SK-N-SH (cell line): ENCODE results near the gene CPNE2. TPM values are rescaled to one million over a fixed set of nuclear protein-coding genes. Genes with fewer than 3 reads are reported as not detected.

Source experiments
- CTCF ChIA-PET: fragments of 300-600, 350-600 bp; formaldehyde crosslinking; extraction: SDS; loops from one replicate; lab custom pipeline; 2021; lab: Yijun Ruan, JAX
- POLR2A ChIA-PET: fragments of 350-600 bp; sonication (Branson Sonifier 250); formaldehyde crosslinking; extraction: SDS; loops from one replicate; lab custom pipeline; 2020; ENCODE audit warnings: antibody characterized with exemption, inconsistent platforms; lab: Yijun Ruan, JAX
- DNase-seq: peaks from one replicate; pipeline ENCODE4 v3.0.0; 2012
- H2AFZ ChIP-seq: fragments of 200-600 bp; sonication (generic); 2 replicates; pipeline ENCODE4 v1.8.1; 2016; ENCODE audit warnings: antibody characterized with exemption, mild to moderate bottlenecking, low read depth
- H3F3A ChIP-seq: fragments of 200-600 bp; sonication (generic); replicated peaks from 2 replicates; pipeline ENCODE3; 2016; ENCODE audit warnings: antibody characterized with exemption, mild to moderate bottlenecking; ENCODE audit not compliant: insufficient read depth
- H3K27ac ChIP-seq, 2 experiments: fragments of 200-500 bp in 1 of 2; fragments of 200-600 bp in 1 of 2; sonication (Bioruptor generic) in 1 of 2; sonication (generic), shearing (Covaris generic) in 1 of 2; 2 replicates each; pipeline versions ENCODE4 v1.5.1 to v1.6.1; 2014 to 2016; ENCODE audit warnings: low read depth in 2 of 2, inconsistent platforms in 1 of 2, low read length in 1 of 2, mild to moderate bottlenecking in 1 of 2, mixed read lengths in 1 of 2
- H3K27me3 ChIP-seq: fragments of 200-600 bp; sonication (generic), shearing (Covaris generic); 2 replicates; pipeline ENCODE4 v1.6.1; 2016; ENCODE audit warnings: mixed run types; ENCODE audit not compliant: insufficient read depth
- H3K36me3 ChIP-seq, 2 experiments: fragments of 200-500 bp in 1 of 2; fragments of 200-600 bp in 1 of 2; sonication (Bioruptor generic) in 1 of 2; sonication (generic) in 1 of 2; replicated peaks in 1 of 2; 2 replicates each; pipeline versions ENCODE3 to v1.5.1; 2014 to 2016; ENCODE audit warnings: low read length in 1 of 2, mild to moderate bottlenecking in 1 of 2; ENCODE audit not compliant: insufficient read depth in 2 of 2, control insufficient read depth in 1 of 2
- H3K4me1 ChIP-seq, 2 experiments: fragments of 200-500 bp in 1 of 2; fragments of 200-600 bp in 1 of 2; sonication (Bioruptor generic) in 1 of 2; sonication (generic), shearing (Covaris generic) in 1 of 2; 2 replicates each; pipeline versions ENCODE4 v1.5.1 to v1.6.1; 2014 to 2016; ENCODE audit warnings: low read depth in 1 of 2, low read length in 1 of 2, mixed run types in 1 of 2; ENCODE audit not compliant: insufficient read depth in 2 of 2, control insufficient read depth in 1 of 2
- H3K4me2 ChIP-seq: fragments of 200-600 bp; sonication (generic), shearing (Covaris generic); 2 replicates; pipeline ENCODE4 v1.6.1; 2017; ENCODE audit warnings: mixed run types
- H3K4me3 ChIP-seq, 2 experiments: fragments of 200-500 bp in 1 of 2; fragments of 200-600 bp in 1 of 2; sonication (Bioruptor generic) in 1 of 2; sonication (generic), shearing (Covaris generic) in 1 of 2; 2 replicates each; pipeline versions ENCODE4 v1.5.1 to v1.8.1; 2014 to 2016; ENCODE audit warnings: low read depth in 2 of 2, inconsistent platforms in 1 of 2, low read length in 1 of 2, mild to moderate bottlenecking in 1 of 2, mixed read lengths in 1 of 2, moderate library complexity in 1 of 2
- H3K79me2 ChIP-seq: fragments of 200-600 bp; sonication (generic); 2 replicates; pipeline ENCODE4 v1.8.1; 2017; ENCODE audit warnings: mild to moderate bottlenecking; ENCODE audit not compliant: insufficient read depth
- H3K9ac ChIP-seq: fragments of 200-600 bp; sonication (generic); 2 replicates; pipeline ENCODE4 v1.6.1; 2017; ENCODE audit warnings: mixed run types
- H3K9me2 ChIP-seq: fragments of 200-600 bp; sonication (generic); 2 replicates; pipeline ENCODE4 v1.6.1; 2017; ENCODE audit warnings: mixed run types
- H3K9me3 ChIP-seq: fragments of 200-600 bp; sonication (generic); 2 replicates; pipeline ENCODE4 v1.6.1; 2017; ENCODE audit warnings: mixed run types, mild to moderate bottlenecking, moderate library complexity
- H4K20me1 ChIP-seq: fragments of 200-600 bp; sonication (generic); 2 replicates; pipeline ENCODE4 v1.6.1; 2017; ENCODE audit warnings: mild to moderate bottlenecking, mixed run types; ENCODE audit not compliant: insufficient read depth
- FOXM1 ChIP-seq: IDR thresholded peaks from 2 replicates; pipeline ENCODE4 v1.4.0; 2012; ENCODE audit warnings: low read depth, mild to moderate bottlenecking
- JUND ChIP-seq: IDR thresholded peaks from 2 replicates; pipeline ENCODE4 v1.4.0; 2012
- PBX3 ChIP-seq: IDR thresholded peaks from 2 replicates; pipeline ENCODE4; 2012
- RAD21 ChIP-seq: IDR thresholded peaks from 2 replicates; pipeline ENCODE4 v1.6.1; 2012; ENCODE audit warnings: mild to moderate bottlenecking, low read length
- RCOR1 ChIP-seq: fragments of 150-350 bp; IDR thresholded peaks from 2 replicates; pipeline ENCODE4 v1.6.1; 2017; ENCODE audit warnings: antibody characterized with exemption, low read length
- WGBS: methylation state at CpG from one replicate; pipeline ENCODE4 v1.1.6; 2017; ENCODE audit warnings: low lambda C conversion rate; 5-methylcytosine and 5-hydroxymethylcytosine counted together
- polyA plus RNA-seq, 3 experiments: library from polyadenylated mRNA; depleted of rRNA; stranded (reverse); fragments of >200 nt; gene quantifications; 2 replicates each; pipeline ENCODE4 v1.2.3, GENCODE V29; 2012
- TF ChIP-seq, protein P1 (sequence below): IDR thresholded peaks from 2 replicates; pipeline ENCODE4 v1.4.0; 2012; ENCODE audit warnings: low read depth, borderline replicate concordance
- TF ChIP-seq, protein P2 (sequence below): IDR thresholded peaks from 2 replicates; pipeline ENCODE4 v1.6.1; 2012; ENCODE audit warnings: mild to moderate bottlenecking, low read depth, low read length, moderate library complexity

Gene CPNE2
- polyA plus RNA-seq, 1 of the 3 experiments (the other 2 are of a cell fraction), result 73.0 TPM

DNA sequence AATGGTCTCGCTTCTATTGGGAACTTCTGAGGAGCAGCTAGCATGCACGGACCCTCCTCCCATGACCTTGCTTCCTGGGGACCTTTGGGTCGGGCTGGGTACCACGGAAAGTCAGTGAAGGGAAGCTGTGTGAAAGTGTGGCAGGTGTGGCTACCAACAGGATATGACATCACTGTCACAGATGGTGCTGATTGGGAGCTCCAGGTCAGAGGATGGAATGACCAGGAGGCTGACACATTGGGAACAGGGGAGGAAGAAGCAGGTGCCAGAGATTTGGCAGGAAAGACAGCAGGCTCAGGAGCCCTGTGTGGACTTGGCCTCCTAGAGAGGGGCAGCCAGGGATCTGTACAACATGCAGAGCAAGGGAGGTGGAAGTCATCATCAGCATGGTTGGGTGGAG lies 34.0 kb downstream of the CPNE2 start (continued):
- TF ChIP-seq, protein P1, sequence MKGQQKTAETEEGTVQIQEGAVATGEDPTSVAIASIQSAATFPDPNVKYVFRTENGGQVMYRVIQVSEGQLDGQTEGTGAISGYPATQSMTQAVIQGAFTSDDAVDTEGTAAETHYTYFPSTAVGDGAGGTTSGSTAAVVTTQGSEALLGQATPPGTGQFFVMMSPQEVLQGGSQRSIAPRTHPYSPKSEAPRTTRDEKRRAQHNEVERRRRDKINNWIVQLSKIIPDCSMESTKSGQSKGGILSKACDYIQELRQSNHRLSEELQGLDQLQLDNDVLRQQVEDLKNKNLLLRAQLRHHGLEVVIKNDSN, result no peak
- TF ChIP-seq JUND, result no peak
- TF ChIP-seq, all 33 proteins: peak for 0

- Histone ChIP-seq H3K79me2 (no peaks in the 10 kb centered on the region), H3K9me2 (no peaks in the 10 kb centered on the region), H3F3A (no peaks in the 10 kb centered on the region), H3K27ac (no peak overlapping the region), H4K20me1 (no peaks in the 10 kb centered on the region), H3K9me3 (no peaks in the 10 kb centered on the region), H3K4me3 (no peak overlapping the region), H3K9ac (no peak overlapping the region), H3K36me3 (peaks cover 0 to 3% of the 10 kb centered on the region in 2 experiments), H2AFZ (no peak overlapping the region), H3K4me1 (peaks cover 0 to 4% of the 10 kb centered on the region in 2 experiments; a peak in 1 of 4 replicates), H3K27me3 (no peaks in the 10 kb centered on the region), H3K4me2 (no peak overlapping the region)
- CTCF ChIA-PET, result interaction anchor here (1.3 to 1.6 kb wide), 3 partner anchors 30 to 35 kb away, joined by 3 to 4 read pairs (median 3); partner anchors contain the start of gene CPNE2
- WGBS, result 94% methylated on average over 5 of the region's 5 CpGs
- POLR2A ChIA-PET, result no interaction called here
- TF ChIP-seq JUND, result no peak
- no peak for DNase-seq
Observed at GRCh38 chr16:57127037-57127763, 34.8 kb downstream of the CPNE2 start.

- H4K20me1 ChIP-seq, result no peaks in the 10 kb centered on the region
- H3K9me2 ChIP-seq, result no peaks in the 10 kb centered on the region
- no peak overlapping the region for H3K9ac ChIP-seq
- WGBS, result 91% methylated on average over 7 of the region's 7 CpGs
- no peak overlapping the region for H3K27ac ChIP-seq
- TF ChIP-seq, protein P2, sequence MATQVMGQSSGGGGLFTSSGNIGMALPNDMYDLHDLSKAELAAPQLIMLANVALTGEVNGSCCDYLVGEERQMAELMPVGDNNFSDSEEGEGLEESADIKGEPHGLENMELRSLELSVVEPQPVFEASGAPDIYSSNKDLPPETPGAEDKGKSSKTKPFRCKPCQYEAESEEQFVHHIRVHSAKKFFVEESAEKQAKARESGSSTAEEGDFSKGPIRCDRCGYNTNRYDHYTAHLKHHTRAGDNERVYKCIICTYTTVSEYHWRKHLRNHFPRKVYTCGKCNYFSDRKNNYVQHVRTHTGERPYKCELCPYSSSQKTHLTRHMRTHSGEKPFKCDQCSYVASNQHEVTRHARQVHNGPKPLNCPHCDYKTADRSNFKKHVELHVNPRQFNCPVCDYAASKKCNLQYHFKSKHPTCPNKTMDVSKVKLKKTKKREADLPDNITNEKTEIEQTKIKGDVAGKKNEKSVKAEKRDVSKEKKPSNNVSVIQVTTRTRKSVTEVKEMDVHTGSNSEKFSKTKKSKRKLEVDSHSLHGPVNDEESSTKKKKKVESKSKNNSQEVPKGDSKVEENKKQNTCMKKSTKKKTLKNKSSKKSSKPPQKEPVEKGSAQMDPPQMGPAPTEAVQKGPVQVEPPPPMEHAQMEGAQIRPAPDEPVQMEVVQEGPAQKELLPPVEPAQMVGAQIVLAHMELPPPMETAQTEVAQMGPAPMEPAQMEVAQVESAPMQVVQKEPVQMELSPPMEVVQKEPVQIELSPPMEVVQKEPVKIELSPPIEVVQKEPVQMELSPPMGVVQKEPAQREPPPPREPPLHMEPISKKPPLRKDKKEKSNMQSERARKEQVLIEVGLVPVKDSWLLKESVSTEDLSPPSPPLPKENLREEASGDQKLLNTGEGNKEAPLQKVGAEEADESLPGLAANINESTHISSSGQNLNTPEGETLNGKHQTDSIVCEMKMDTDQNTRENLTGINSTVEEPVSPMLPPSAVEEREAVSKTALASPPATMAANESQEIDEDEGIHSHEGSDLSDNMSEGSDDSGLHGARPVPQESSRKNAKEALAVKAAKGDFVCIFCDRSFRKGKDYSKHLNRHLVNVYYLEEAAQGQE, result no peak
- TF ChIP-seq PBX3 (no peak), RCOR1 (no peak), RAD21 (no peak), JUND (no peak), FOXM1 (no peak)
- H3K4me1 ChIP-seq, result peaks cover 0 to 4% of the 10 kb centered on the region in 2 experiments; a peak in 1 of 4 replicates
- no peak overlapping the region for H3K4me2 ChIP-seq
- DNase-seq, result no peak
- no peaks in the 10 kb centered on the region for H3F3A ChIP-seq
- H3K36me3 ChIP-seq, result peaks cover 0 to 3% of the 10 kb centered on the region in 2 experiments
- H3K79me2 ChIP-seq, result no peaks in the 10 kb centered on the region
- ChIA-PET POLR2A (no interaction called here), CTCF (interaction anchor here (1.2 to 1.4 kb wide), 3 partner anchors 30 to 41 kb away, joined by 3 read pairs; partner anchors contain the start of gene CPNE2)
- H3K27me3 ChIP-seq, result no peaks in the 10 kb centered on the region
- no peaks in the 10 kb centered on the region for H3K9me3 ChIP-seq
- no peak overlapping the region for H2AFZ ChIP-seq
- H3K4me3 ChIP-seq, result no peak overlapping the region
Observed at GRCh38 chr16:57127836-57128235, 35.5 kb downstream of the CPNE2 start.
